Smooth muscle cell (in vitro differentiated cells): Measurements from ENCODE around the gene BAAT. TPM values are rescaled to one million over a fixed set of nuclear protein-coding genes. Genes with fewer than 3 reads are reported as not detected.

ENCODE experiments used
- DNase-seq: peaks from one replicate; lab custom pipeline; 2025; ENCODE audit not compliant: unreplicated experiment; lab: John Stamatoyannopoulos, UW
- H2AFZ ChIP-seq: fragments of 200-600 bp; sonication (generic); 2 replicates; pipeline ENCODE4 v1.6.0; 2016; ENCODE audit warnings: antibody characterized with exemption, low read depth, mild to moderate bottlenecking
- H3F3A ChIP-seq: fragments of 200-600 bp; sonication (generic); 2 replicates; pipeline ENCODE4 v1.6.0; 2017; ENCODE audit warnings: antibody characterized with exemption, low read depth
- H3K27ac ChIP-seq: fragments of 200-600 bp; sonication (generic); 2 replicates; pipeline ENCODE4 v1.5.1; 2016; ENCODE audit warnings: low read depth, mild to moderate bottlenecking
- H3K27me3 ChIP-seq: fragments of 200-600 bp; sonication (generic); 2 replicates; pipeline ENCODE4 v1.6.1; 2016; ENCODE audit warnings: low read depth, mild to moderate bottlenecking
- H3K36me3 ChIP-seq: fragments of 200-600 bp; sonication (generic); 2 replicates; pipeline ENCODE4 v1.5.1; 2016; ENCODE audit warnings: low read depth
- H3K4me1 ChIP-seq: fragments of 200-600 bp; sonication (generic); 2 replicates; pipeline ENCODE4 v1.5.1; 2016; ENCODE audit warnings: low read depth
- H3K4me2 ChIP-seq: fragments of 200-600 bp; sonication (generic); 2 replicates; pipeline ENCODE4 v1.6.0; 2016; ENCODE audit warnings: mild to moderate bottlenecking
- H3K4me3 ChIP-seq: fragments of 200-600 bp; sonication (generic); 2 replicates; pipeline ENCODE4 v1.5.1; 2016; ENCODE audit warnings: mild to moderate bottlenecking
- H3K79me2 ChIP-seq: fragments of 200-600 bp; sonication (generic); 2 replicates; pipeline ENCODE4 v1.6.0; 2016; ENCODE audit warnings: low read depth, mild to moderate bottlenecking
- H3K9ac ChIP-seq: fragments of 200-600 bp; sonication (generic); 2 replicates; pipeline ENCODE4 v1.6.0; 2016; ENCODE audit warnings: low read depth
- H3K9me3 ChIP-seq: fragments of 200-600 bp; sonication (generic); replicated peaks from 2 replicates; pipeline ENCODE4 v1.5.1; 2016; ENCODE audit warnings: low read depth
- H4K20me1 ChIP-seq: fragments of 200-600 bp; sonication (generic); 2 replicates; pipeline ENCODE4 v1.6.0; 2016; ENCODE audit warnings: low read depth
- CTCF ChIP-seq: fragments of 200-600 bp; sonication (generic); IDR thresholded peaks from 2 replicates; pipeline ENCODE4 v1.5.1; 2017; ENCODE audit warnings: borderline replicate concordance, mild to moderate bottlenecking, antibody characterized with exemption; ENCODE audit not compliant: insufficient read depth, poor library complexity, severe bottlenecking
- WGBS: methylation state at CpG from one replicate; pipeline ENCODE4 v1.1.7; 2016; ENCODE audit warnings: low lambda C conversion rate; 5-methylcytosine and 5-hydroxymethylcytosine counted together
- polyA plus RNA-seq: library from polyadenylated mRNA; unstranded; fragments of >200 nt; fragmentation: Nextera tagmentation; extraction: Ambion mirVana; gene quantifications from 2 replicates; pipeline ENCODE4 v1.2.1, GENCODE V29; 2016
- total RNA-seq: library from RNA; depleted of rRNA; stranded (reverse); fragments of >200 nt; gene quantifications from 2 replicates; pipeline ENCODE4 v1.2.3, GENCODE V29; 2014

The BAAT gene
- total and polyA plus RNA-seq, 2 experiments from 2014 or later, result not detected

GRCh38 chr9:101323129-101323528 is 61.7 kb downstream of the BAAT start:
- no peak for TF ChIP-seq CTCF
- Histone ChIP-seq H3K4me3 (no peak overlapping the region), H4K20me1 (no peaks in the 10 kb centered on the region), H2AFZ (no peak overlapping the region), H3K9me3 (no peaks in the 10 kb centered on the region), H3K79me2 (no peaks in the 10 kb centered on the region), H3K27ac (no peak overlapping the region), H3F3A (no peaks in the 10 kb centered on the region), H3K36me3 (no peaks in the 10 kb centered on the region), H3K4me2 (no peak overlapping the region), H3K4me1 (no peaks in the 10 kb centered on the region), H3K27me3 (no peaks in the 10 kb centered on the region), H3K9ac (no peak overlapping the region)
- 88% methylated on average over 3 of the region's 3 CpGs for WGBS
- DNase-seq, result no peak

GRCh38 chr9:101317735-101318134 is 67.1 kb downstream of the BAAT start:
- Histone ChIP-seq H3K4me1 (no peaks in the 10 kb centered on the region), H2AFZ (no peak overlapping the region), H3K36me3 (no peaks in the 10 kb centered on the region), H3K9ac (no peak overlapping the region), H4K20me1 (no peaks in the 10 kb centered on the region), H3F3A (no peaks in the 10 kb centered on the region), H3K4me3 (no peak overlapping the region), H3K9me3 (no peaks in the 10 kb centered on the region), H3K79me2 (no peaks in the 10 kb centered on the region), H3K27me3 (no peaks in the 10 kb centered on the region), H3K4me2 (no peak overlapping the region), H3K27ac (no peak overlapping the region)
- no peak for DNase-seq
- TF ChIP-seq CTCF, result no peak

- no peak for DNase-seq
- Histone ChIP-seq H3K79me2 (no peaks in the 10 kb centered on the region), H3K4me1 (no peaks in the 10 kb centered on the region), H2AFZ (no peak overlapping the region), H3K27ac (no peak overlapping the region), H4K20me1 (no peaks in the 10 kb centered on the region), H3K36me3 (no peaks in the 10 kb centered on the region), H3K9ac (no peak overlapping the region), H3F3A (no peaks in the 10 kb centered on the region), H3K27me3 (no peaks in the 10 kb centered on the region), H3K9me3 (no peaks in the 10 kb centered on the region), H3K4me3 (no peak overlapping the region), H3K4me2 (no peak overlapping the region)
- TF ChIP-seq CTCF, result no peak
- 98% methylated on average over 2 of the region's 2 CpGs for WGBS
Measured at GRCh38 chr9:101315112-101315450, 69.7 kb downstream of the BAAT start.

GRCh38 chr9:101312661-101313060 is 72.1 kb downstream of the BAAT start:
- Histone ChIP-seq H3K9ac (no peak overlapping the region), H3F3A (peaks cover 7% of the 10 kb centered on the region), H3K27ac (no peak overlapping the region), H3K27me3 (no peaks in the 10 kb centered on the region), H3K4me3 (no peak overlapping the region), H3K36me3 (no peaks in the 10 kb centered on the region), H4K20me1 (no peaks in the 10 kb centered on the region), H3K4me2 (no peak overlapping the region), H3K4me1 (no peaks in the 10 kb centered on the region), H2AFZ (no peak overlapping the region), H3K9me3 (no peaks in the 10 kb centered on the region), H3K79me2 (no peaks in the 10 kb centered on the region)
- 90% methylated on average over 8 of the region's 8 CpGs for WGBS
- DNase-seq, result no peak
- TF ChIP-seq CTCF, result no peak
